Measurements from ENCODE around the gene TGFB3. TPM values are rescaled to one million over a fixed set of nuclear protein-coding genes. Genes with fewer than 3 reads are reported as not detected.
A peak's percentile ranks its signal among the peaks of the same experiment; 100 is the strongest.

TGFB3 gene
- 10 to 100 TPM in 5 of 6 donors, 1 to 10 TPM in 1; 6.5 to 28.6 (median 12.3) TPM for total RNA-seq

DNA sequence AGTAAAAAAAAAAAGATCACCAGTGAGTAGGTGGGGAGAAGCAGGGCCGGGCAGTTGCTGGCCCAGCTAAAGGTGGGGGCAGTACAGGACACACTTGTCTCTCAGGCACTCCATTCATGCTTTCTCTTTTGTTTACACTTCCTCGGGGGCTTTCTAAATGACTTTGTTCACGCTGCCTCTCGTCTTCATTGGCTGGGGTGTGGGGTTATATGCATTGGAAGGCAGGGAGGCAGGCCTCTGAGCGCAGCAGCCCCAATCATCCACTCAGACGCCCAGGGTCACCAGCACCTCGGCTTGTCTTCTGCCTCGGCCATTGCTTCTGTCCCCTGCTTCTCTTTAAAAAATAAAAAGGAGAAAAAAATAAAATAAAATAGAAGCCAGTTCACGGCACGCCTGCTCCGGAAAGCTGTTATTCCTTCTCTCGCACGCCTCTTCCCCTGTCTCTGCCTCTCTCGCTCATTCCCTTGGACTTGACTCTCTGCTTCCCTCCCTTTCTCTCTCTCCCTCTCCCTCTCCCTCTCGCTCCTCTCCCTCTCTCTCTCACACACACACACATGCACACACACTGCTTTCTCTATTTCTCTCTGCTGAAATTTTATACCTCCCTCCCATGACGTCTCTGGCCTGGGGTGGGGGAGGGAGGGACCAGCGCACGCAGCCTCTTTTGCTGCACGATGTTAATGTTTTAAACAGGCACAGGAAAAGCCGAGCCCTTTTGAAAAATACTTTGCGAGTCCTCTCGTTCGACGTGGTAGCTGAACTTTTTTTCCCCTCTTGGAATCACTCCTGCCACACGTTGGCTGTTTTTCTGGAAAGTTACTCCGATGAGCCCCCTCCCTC lies at the start of gene TGFB3:
TGFB3 (minus strand) TSS at position 570 of the 840 bp plus-strand sequence. CDS start 1,102 bp downstream, outside the sequence.
- Histone ChIP-seq H3K4me3 (peak within 1 kb of the TSS; percentile 70 to 82 (median 74)), H3K27ac (peak within 1 kb of the TSS; percentile 87 to 95 (median 93)), H3K27me3 (no peaks in the 10 kb centered on the region), H3K4me1 (peaks cover 34 to 64% (median 38%) of the 10 kb centered on the region in 4 donors), H3K9me3 (no peaks in the 10 kb centered on the region), H3K36me3 (no peaks in the 10 kb centered on the region)
- TF ChIP-seq EP300 (IDR thresholded peaks at IDR 0.05) (no peak), POLR2AphosphoS5 (IDR thresholded peaks at IDR 0.05) (peak; percentile 21 to 52), POLR2A (IDR thresholded peaks at IDR 0.05) (peak in 2 of 4 donors; percentile 27 to 56), CTCF (IDR thresholded peaks at IDR 0.05) (no peak)
- DNase-seq: peak in 1 of 2 donors; percentile 59
- peak; percentile 77 to 83 for ATAC-seq (ENCODE audit: low FRiP score in 2 of 2)
- WGBS, 2 donors: 0 to 2% methylated on average over 26 of the region's 26 CpGs

DNA sequence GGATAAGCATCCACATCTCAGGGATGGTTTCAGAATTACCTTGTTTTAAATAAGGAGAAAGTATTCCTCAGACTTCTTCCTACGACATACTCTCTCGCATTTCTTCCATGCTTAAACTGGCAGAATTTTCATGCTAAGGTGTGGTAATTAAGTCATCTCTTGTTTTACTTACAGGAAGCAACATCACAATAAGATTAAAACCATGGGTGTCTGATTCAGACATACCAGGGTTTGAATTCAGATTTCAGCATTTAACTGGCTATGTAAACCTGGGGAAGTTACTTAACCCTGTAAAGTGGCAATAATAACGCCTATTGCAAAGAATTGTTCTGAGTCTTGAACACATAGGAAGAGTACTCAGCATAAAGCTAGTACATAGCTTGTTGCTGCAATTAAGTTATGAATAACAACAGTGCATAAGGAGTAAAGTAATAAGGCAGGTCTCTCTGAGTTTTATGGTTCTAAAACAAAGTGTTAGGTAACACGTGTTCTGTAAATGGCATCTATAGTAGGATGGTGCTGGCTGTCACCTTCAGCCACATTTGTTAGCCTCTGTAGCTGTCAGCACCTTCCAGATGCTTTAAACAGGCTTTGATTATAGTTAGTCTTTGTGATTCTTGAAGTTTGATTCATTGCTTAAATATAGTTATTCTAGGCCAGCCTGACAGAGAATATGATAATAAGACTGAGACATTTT lies 42.6 kb upstream of the TGFB3 start:
- Histone ChIP-seq H3K27me3 (no peaks in the 10 kb centered on the region), H3K4me3 (no peak overlapping the region), H3K36me3 (peaks cover 2 to 15% (median 3%) of the 10 kb centered on the region in 4 donors), H3K27ac (no peak overlapping the region), H3K9me3 (peaks cover 0 to 6% (median 0%) of the 10 kb centered on the region in 4 donors), H3K4me1 (no peaks in the 10 kb centered on the region)
- ATAC-seq (ENCODE audit: low FRiP score in 2 of 2) (no peak), DNase-seq (no peak)
- 92 to 95% methylated on average over 4 of the region's 4 CpGs for WGBS, 2 donors
- TF ChIP-seq CTCF (IDR thresholded peaks at IDR 0.05) (no peak), EP300 (IDR thresholded peaks at IDR 0.05) (no peak), POLR2AphosphoS5 (IDR thresholded peaks at IDR 0.05) (no peak), POLR2A (IDR thresholded peaks at IDR 0.05) (no peak)

DNA sequence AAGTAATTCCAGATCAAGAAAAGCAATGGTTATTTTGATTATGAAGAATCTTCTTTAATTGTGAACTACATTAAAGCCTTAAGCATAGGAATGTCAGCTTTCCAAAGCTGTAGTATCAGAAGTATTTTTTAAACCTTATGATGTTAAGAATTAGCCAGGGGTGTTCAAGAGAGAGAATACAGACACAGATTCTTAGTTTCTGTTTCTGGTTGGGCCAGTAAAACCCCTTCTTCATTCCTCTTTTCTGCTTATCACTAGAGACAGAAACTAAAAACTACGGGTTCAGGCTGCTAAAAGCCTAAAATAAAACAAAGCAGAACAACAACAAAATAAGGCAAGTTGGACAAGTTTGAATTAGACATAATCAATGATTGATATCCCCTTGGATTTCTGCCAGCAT lies 42.0 kb upstream of the TGFB3 start:
- no peaks in the 10 kb centered on the region for H3K4me1 ChIP-seq
- H3K27me3 ChIP-seq: no peaks in the 10 kb centered on the region
- DNase-seq (no peak), ATAC-seq (ENCODE audit: low FRiP score in 2 of 2) (no peak)
- H3K36me3 ChIP-seq: peaks cover 2 to 15% (median 3%) of the 10 kb centered on the region in 4 donors
- H3K27ac ChIP-seq: no peak overlapping the region
- WGBS, 2 donors: 67 to 76% methylated on average over 1 of the region's 1 CpG
- TF ChIP-seq EP300 (IDR thresholded peaks at IDR 0.05) (no peak), POLR2A (IDR thresholded peaks at IDR 0.05) (no peak), POLR2AphosphoS5 (IDR thresholded peaks at IDR 0.05) (no peak), CTCF (IDR thresholded peaks at IDR 0.05) (no peak)
- peaks cover 0 to 6% (median 2%) of the 10 kb centered on the region in 4 donors for H3K9me3 ChIP-seq
- no peak overlapping the region for H3K4me3 ChIP-seq

DNA sequence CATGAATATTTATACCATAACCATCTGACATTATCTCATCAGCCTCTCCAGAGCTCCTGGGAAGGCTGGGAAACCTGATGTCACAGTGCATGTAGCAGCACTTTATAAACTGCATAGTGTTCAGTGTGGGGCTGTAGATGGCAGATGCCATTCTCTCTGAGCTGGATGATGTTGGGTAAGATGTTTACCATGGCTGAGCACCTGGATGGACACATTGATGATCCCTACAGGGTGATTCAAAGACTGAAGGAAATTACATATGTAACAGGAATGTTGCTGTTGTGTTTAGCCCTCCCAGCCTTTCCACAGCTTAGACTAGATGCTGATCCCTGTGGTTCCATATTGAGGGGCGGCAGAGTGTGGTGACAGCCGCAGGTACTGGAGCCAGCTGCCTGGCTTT lies 41.2 kb upstream of the TGFB3 start:
- Histone ChIP-seq H3K27ac (no peak overlapping the region), H3K9me3 (peaks cover 0 to 6% (median 2%) of the 10 kb centered on the region in 4 donors), H3K27me3 (no peaks in the 10 kb centered on the region), H3K4me1 (no peaks in the 10 kb centered on the region), H3K4me3 (no peak overlapping the region), H3K36me3 (peaks cover 2 to 15% (median 3%) of the 10 kb centered on the region in 4 donors)
- TF ChIP-seq EP300 (IDR thresholded peaks at IDR 0.05) (no peak), POLR2A (IDR thresholded peaks at IDR 0.05) (no peak), POLR2AphosphoS5 (IDR thresholded peaks at IDR 0.05) (no peak), CTCF (IDR thresholded peaks at IDR 0.05) (no peak)
- DNase-seq (no peak), ATAC-seq (ENCODE audit: low FRiP score in 2 of 2) (no peak)
- WGBS, 2 donors: 100% methylated on average over 2 of the region's 2 CpGs

Data from upper lobe of left lung (tissue), 6 donors.